ENCODE results near the gene ANK3. TPM values are rescaled to one million over a fixed set of nuclear protein-coding genes. Genes with fewer than 3 reads are reported as not detected.

The ANK3 gene
- 0.99 and 4.5 TPM in 2 replicates for total RNA-seq

DNA sequence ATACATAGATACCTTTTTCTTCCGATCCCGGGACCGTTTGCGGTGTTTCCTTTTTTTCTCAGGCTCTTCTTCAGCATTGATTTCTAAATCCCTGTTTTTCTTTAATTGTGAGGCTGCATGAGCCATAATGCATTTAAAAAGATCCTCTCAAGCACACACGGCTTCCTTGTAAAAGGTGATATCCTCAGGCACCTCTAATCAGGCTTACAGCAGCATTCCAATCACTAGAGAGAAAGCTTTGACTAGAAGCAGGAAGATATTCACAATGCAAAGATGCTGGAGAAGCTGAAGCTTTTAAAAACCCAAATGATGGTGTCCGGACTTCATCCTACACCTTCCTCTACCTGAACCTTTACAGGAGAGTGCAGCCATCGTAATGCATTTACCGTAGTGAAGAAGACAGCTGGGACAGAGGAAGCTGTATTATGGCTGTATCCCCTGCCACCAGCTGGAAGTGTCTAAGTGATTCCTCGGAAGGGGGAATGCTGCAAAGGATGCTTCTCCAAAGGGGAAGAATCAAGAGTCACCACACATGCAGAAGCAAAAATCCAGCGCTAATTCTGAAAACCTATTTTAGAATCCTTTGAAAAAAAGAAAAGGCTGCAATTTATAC is at the start of gene ANK3:
ANK3 (minus strand) TSS at position 463 of the 613 bp plus-strand sequence; CDS start at position 126, 337 bp downstream.

Measured in smooth muscle cell of trachea (primary cell).